ENCODE results near the gene CTPS2. TPM values are rescaled to one million over a fixed set of nuclear protein-coding genes. Genes with fewer than 3 reads are reported as not detected.
A peak's percentile ranks its signal among the peaks of the same experiment; 100 is the strongest.

Gene CTPS2
- polyA plus RNA-seq, 3 donors = 1.4 to 3.4 (median 2.8) TPM

DNA sequence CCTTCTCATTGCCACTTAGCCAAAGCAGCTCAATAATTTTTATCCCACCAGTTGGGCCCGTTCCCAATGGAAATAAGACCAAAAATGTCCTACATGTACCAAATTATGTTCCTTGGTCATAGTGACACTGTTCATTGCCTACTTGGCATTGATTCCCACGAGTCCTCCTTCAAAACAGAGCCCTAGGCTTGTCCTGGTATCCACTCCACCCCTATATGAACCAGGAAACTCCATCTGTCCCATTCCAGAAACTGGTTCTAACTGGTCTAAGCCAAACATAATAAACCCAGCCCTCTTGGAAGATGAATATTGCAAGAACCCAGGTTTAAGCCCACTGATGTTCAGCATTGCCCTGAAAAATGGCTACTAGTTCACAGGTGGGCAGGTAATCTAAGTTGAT is 93.4 kb downstream of the CTPS2 start:
- 100% methylated on average over 1 of the region's 2 CpGs for WGBS (ENCODE audit: insufficient coverage)
- H3K36me3 Mint-ChIP-seq = peaks cover 16 to 18% of the 10 kb centered on the region in 2 donors
- intact Hi-C loops (cut with micrococcal nuclease) = no loop called here

DNA sequence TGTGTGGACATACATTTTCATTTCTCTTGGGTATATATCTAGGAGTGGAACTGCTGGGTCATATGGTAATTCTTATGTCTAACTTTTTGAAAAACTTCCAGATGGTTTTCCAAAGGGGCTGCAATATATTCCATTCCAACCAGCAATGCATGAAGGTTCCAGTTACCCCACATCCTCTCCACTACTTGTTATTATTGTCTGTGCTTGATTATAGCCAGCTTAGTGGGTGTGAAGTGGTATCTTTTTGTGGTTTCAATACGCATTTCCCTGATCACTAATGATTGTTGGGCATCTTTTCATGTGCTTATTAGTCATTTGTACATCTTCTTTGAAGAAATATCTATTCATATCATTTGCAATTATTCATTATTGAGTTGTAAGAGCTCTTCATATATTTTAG is 94.0 kb downstream of the CTPS2 start:
- Mint-ChIP-seq H3K4me1 (no peaks in the 10 kb centered on the region), H3K27me3 (ENCODE audit: low read depth in 3 of 3) (peaks cover 0 to 19% (median 0%) of the 10 kb centered on the region in 3 donors), H3K4me3 (no peak overlapping the region), H3K9me3 (peaks cover 0 to 3% (median 0%) of the 10 kb centered on the region in 7 donors), H3K36me3 (peaks cover 20 to 22% of the 10 kb centered on the region in 2 donors), H3K27ac (no peak overlapping the region)
- no peak overlapping the region for H3K9ac ChIP-seq (ENCODE audit: insufficient read depth, low read length, poor library complexity, severe bottlenecking)
- intact Hi-C loops (cut with micrococcal nuclease) = no loop called here
- no peaks in the 10 kb centered on the region for H3K27me3 ChIP-seq (ENCODE audit: control insufficient read depth in 2 of 2, insufficient read depth in 2 of 2, low read length in 2 of 2)
- H3K4me1 ChIP-seq (ENCODE audit: control insufficient read depth in 1 of 2, insufficient read depth in 2 of 2, low read length in 2 of 2) = no peaks in the 10 kb centered on the region
- H4K20me1 ChIP-seq (ENCODE audit: insufficient read depth, low read length) = no peaks in the 10 kb centered on the region
- H3K27ac ChIP-seq (ENCODE audit: low read depth in 1 of 2, low read length in 2 of 2) = no peak overlapping the region
- no peak overlapping the region for H3K4me2 ChIP-seq (replicated peaks; ENCODE audit: extremely low read depth, low read length, poor library complexity, severe bottlenecking)
- no peak overlapping the region for H3K4me3 ChIP-seq (replicated peaks in 1 of 3; ENCODE audit: low read depth in 2 of 3, low read length in 3 of 3)
- no peak for DNase-seq
- peaks cover 0 to 6% of the 10 kb centered on the region in 2 donors for H3K36me3 ChIP-seq (replicated peaks in 1 of 2; ENCODE audit: control insufficient read depth in 1 of 2, insufficient read depth in 2 of 2, low read length in 2 of 2)
- no CpG with 5 or more reads among the region's 1 CpG for WGBS (ENCODE audit: insufficient coverage)
- H3K79me2 ChIP-seq (ENCODE audit: insufficient read depth, low read length) = no peaks in the 10 kb centered on the region
- no peak overlapping the region for H2AFZ ChIP-seq (ENCODE audit: insufficient read depth, low read depth, low read length, poor library complexity, severe bottlenecking)
- TF ChIP-seq, protein P1, sequence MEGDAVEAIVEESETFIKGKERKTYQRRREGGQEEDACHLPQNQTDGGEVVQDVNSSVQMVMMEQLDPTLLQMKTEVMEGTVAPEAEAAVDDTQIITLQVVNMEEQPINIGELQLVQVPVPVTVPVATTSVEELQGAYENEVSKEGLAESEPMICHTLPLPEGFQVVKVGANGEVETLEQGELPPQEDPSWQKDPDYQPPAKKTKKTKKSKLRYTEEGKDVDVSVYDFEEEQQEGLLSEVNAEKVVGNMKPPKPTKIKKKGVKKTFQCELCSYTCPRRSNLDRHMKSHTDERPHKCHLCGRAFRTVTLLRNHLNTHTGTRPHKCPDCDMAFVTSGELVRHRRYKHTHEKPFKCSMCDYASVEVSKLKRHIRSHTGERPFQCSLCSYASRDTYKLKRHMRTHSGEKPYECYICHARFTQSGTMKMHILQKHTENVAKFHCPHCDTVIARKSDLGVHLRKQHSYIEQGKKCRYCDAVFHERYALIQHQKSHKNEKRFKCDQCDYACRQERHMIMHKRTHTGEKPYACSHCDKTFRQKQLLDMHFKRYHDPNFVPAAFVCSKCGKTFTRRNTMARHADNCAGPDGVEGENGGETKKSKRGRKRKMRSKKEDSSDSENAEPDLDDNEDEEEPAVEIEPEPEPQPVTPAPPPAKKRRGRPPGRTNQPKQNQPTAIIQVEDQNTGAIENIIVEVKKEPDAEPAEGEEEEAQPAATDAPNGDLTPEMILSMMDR (IDR thresholded peaks at IDR 0.05) = no peak
- no peaks in the 10 kb centered on the region for H3K9me3 ChIP-seq (replicated peaks in 1 of 2; ENCODE audit: control insufficient read depth in 1 of 2, insufficient read depth in 1 of 2, low read length in 2 of 2)

More for the DNA sequence above, 93.4 kb downstream of the CTPS2 start:
- no peaks in the 10 kb centered on the region for H3K4me1 ChIP-seq (ENCODE audit: control insufficient read depth in 1 of 2, insufficient read depth in 2 of 2, low read length in 2 of 2)
- no peaks in the 10 kb centered on the region for H3K4me1 Mint-ChIP-seq
- H3K4me3 Mint-ChIP-seq = no peak overlapping the region
- no peak overlapping the region for H2AFZ ChIP-seq (ENCODE audit: insufficient read depth, low read depth, low read length, poor library complexity, severe bottlenecking)
- H3K27ac Mint-ChIP-seq = peak overlapping the region in 1 of 7 donors; percentile 38
- peaks cover 0 to 3% (median 0%) of the 10 kb centered on the region in 7 donors for H3K9me3 Mint-ChIP-seq
- no peak for DNase-seq
- H3K4me3 ChIP-seq (replicated peaks in 1 of 3; ENCODE audit: low read depth in 2 of 3, low read length in 3 of 3) = no peak overlapping the region
- H4K20me1 ChIP-seq (ENCODE audit: insufficient read depth, low read length) = no peaks in the 10 kb centered on the region
- H3K9ac ChIP-seq (ENCODE audit: insufficient read depth, low read length, poor library complexity, severe bottlenecking) = no peak overlapping the region
- TF ChIP-seq, protein P1 (IDR thresholded peaks at IDR 0.05) = no peak
- peaks cover 0 to 6% of the 10 kb centered on the region in 2 donors for H3K36me3 ChIP-seq (replicated peaks in 1 of 2; ENCODE audit: control insufficient read depth in 1 of 2, insufficient read depth in 2 of 2, low read length in 2 of 2)
- no peak overlapping the region for H3K27ac ChIP-seq (ENCODE audit: low read depth in 1 of 2, low read length in 2 of 2)
- H3K4me2 ChIP-seq (replicated peaks; ENCODE audit: extremely low read depth, low read length, poor library complexity, severe bottlenecking) = no peak overlapping the region
- H3K27me3 ChIP-seq (ENCODE audit: control insufficient read depth in 2 of 2, insufficient read depth in 2 of 2, low read length in 2 of 2) = no peaks in the 10 kb centered on the region
- no peaks in the 10 kb centered on the region for H3K9me3 ChIP-seq (replicated peaks in 1 of 2; ENCODE audit: control insufficient read depth in 1 of 2, insufficient read depth in 1 of 2, low read length in 2 of 2)
- H3K79me2 ChIP-seq (ENCODE audit: insufficient read depth, low read length) = no peaks in the 10 kb centered on the region
- H3K27me3 Mint-ChIP-seq (ENCODE audit: low read depth in 3 of 3) = peaks cover 0 to 19% (median 0%) of the 10 kb centered on the region in 3 donors

Measured in CD14-positive monocyte (primary cell).